HepG2 (cell line): ENCODE measurements around the gene CCDC85C. TPM values are rescaled to one million over a fixed set of nuclear protein-coding genes. Genes with fewer than 3 reads are reported as not detected.

ENCODE experiments used
- KDM3A ChIP-seq: IDR thresholded peaks from 2 replicates; pipeline ENCODE4 v1.6.1; 2018; ENCODE audit warnings: low read depth, missing compliant biosample characterization
- MED1 ChIP-seq: sonication (generic); formaldehyde crosslinking; IDR thresholded peaks from 2 replicates; pipeline ENCODE4 v1.4.0; 2020; ENCODE audit warnings: missing genetic modification reagents
- ZNF616 ChIP-seq: sonication (generic); formaldehyde crosslinking; IDR thresholded peaks from 2 replicates; pipeline ENCODE4 v1.5.0; 2020; ENCODE audit warnings: low read depth, mild to moderate bottlenecking, missing genetic modification reagents
- ZNF619 ChIP-seq: sonication (generic); formaldehyde crosslinking; IDR thresholded peaks from 2 replicates; pipeline ENCODE4 v1.4.0; 2020; ENCODE audit warnings: mild to moderate bottlenecking, missing genetic modification reagents
- ZNF766 ChIP-seq: sonication (generic); formaldehyde crosslinking; IDR thresholded peaks from 2 replicates; pipeline ENCODE4 v1.5.0; 2020; ENCODE audit warnings: missing genetic modification reagents, borderline replicate concordance
- polyA plus RNA-seq, 8 experiments: library from polyadenylated mRNA; depleted of rRNA in 3 of 8; stranded (reverse) in 7 of 8; unstranded in 1 of 8; fragments of >200 nt; fragmentation: Illumina TruSeq in 4 of 8; extraction: Trizol in 4 of 8; gene quantifications; 2 replicates each; pipeline versions ENCODE4 v1.2.1 to v1.2.3, GENCODE V29; 2011 to 2016; ENCODE audit warnings: low read depth in 4 of 8, missing spikeins in 1 of 8, mixed read lengths in 1 of 8; ENCODE audit not compliant: insufficient read depth in 1 of 8
- total RNA-seq, 5 experiments: library from RNA; depleted of rRNA; stranded (reverse); fragments of >200 nt; fragmentation: Illumina TruSeq; extraction: Trizol; gene quantifications; 2 replicates each; pipeline ENCODE4 v1.2.3, GENCODE V29; 2016; ENCODE audit warnings: low read depth in 1 of 5
- TF ChIP-seq, protein P1 (sequence below): sonication (generic); formaldehyde crosslinking; IDR thresholded peaks from 2 replicates; pipeline ENCODE4 v1.4.0; 2020; ENCODE audit warnings: mild to moderate bottlenecking, missing genetic modification reagents
- TF ChIP-seq, protein P2 (sequence below): sonication (generic); formaldehyde crosslinking; IDR thresholded peaks from 2 replicates; pipeline ENCODE4 v1.4.0; 2020; ENCODE audit warnings: mild to moderate bottlenecking, missing genetic modification reagents
- TF ChIP-seq, protein P3 (sequence below): sonication (generic); formaldehyde crosslinking; IDR thresholded peaks from 2 replicates; pipeline ENCODE4 v1.8.1; 2022; ENCODE audit warnings: low read depth, mild to moderate bottlenecking, missing genetic modification reagents
- TF ChIP-seq, protein P4 (sequence below): sonication (generic); formaldehyde crosslinking; IDR thresholded peaks from 2 replicates; pipeline ENCODE4 v1.8.0; 2022; ENCODE audit warnings: mild to moderate bottlenecking, missing genetic modification reagents; ENCODE audit not compliant: insufficient replicate concordance

Gene CCDC85C
- total and polyA plus RNA-seq, 2 of the 13 experiments (the other 11 are each of a cell fraction or from before 2014, with no cell fraction given) = 18.8 to 43.8 TPM

DNA sequence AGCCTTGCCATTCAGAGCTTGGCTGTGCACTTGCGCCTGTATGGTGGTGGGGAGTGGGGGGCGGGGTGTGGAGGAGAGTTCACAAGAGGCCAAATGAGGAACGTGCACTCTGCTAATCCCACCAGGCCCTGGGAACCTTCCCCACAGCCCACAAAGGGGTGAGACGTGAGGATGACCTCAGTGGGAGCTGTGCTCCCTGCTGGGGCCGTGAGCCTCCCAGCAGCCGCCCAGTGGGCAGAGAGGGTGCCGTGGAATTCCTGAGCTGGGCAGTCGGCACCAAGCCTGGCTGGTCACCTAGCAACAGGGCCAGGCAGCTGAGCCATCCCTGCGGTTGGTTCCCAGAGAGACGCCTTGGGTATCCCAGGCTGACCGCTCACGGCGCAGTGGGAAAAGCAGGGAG, 69.1 kb downstream of the CCDC85C start (continued):
- TF ChIP-seq, protein P1, sequence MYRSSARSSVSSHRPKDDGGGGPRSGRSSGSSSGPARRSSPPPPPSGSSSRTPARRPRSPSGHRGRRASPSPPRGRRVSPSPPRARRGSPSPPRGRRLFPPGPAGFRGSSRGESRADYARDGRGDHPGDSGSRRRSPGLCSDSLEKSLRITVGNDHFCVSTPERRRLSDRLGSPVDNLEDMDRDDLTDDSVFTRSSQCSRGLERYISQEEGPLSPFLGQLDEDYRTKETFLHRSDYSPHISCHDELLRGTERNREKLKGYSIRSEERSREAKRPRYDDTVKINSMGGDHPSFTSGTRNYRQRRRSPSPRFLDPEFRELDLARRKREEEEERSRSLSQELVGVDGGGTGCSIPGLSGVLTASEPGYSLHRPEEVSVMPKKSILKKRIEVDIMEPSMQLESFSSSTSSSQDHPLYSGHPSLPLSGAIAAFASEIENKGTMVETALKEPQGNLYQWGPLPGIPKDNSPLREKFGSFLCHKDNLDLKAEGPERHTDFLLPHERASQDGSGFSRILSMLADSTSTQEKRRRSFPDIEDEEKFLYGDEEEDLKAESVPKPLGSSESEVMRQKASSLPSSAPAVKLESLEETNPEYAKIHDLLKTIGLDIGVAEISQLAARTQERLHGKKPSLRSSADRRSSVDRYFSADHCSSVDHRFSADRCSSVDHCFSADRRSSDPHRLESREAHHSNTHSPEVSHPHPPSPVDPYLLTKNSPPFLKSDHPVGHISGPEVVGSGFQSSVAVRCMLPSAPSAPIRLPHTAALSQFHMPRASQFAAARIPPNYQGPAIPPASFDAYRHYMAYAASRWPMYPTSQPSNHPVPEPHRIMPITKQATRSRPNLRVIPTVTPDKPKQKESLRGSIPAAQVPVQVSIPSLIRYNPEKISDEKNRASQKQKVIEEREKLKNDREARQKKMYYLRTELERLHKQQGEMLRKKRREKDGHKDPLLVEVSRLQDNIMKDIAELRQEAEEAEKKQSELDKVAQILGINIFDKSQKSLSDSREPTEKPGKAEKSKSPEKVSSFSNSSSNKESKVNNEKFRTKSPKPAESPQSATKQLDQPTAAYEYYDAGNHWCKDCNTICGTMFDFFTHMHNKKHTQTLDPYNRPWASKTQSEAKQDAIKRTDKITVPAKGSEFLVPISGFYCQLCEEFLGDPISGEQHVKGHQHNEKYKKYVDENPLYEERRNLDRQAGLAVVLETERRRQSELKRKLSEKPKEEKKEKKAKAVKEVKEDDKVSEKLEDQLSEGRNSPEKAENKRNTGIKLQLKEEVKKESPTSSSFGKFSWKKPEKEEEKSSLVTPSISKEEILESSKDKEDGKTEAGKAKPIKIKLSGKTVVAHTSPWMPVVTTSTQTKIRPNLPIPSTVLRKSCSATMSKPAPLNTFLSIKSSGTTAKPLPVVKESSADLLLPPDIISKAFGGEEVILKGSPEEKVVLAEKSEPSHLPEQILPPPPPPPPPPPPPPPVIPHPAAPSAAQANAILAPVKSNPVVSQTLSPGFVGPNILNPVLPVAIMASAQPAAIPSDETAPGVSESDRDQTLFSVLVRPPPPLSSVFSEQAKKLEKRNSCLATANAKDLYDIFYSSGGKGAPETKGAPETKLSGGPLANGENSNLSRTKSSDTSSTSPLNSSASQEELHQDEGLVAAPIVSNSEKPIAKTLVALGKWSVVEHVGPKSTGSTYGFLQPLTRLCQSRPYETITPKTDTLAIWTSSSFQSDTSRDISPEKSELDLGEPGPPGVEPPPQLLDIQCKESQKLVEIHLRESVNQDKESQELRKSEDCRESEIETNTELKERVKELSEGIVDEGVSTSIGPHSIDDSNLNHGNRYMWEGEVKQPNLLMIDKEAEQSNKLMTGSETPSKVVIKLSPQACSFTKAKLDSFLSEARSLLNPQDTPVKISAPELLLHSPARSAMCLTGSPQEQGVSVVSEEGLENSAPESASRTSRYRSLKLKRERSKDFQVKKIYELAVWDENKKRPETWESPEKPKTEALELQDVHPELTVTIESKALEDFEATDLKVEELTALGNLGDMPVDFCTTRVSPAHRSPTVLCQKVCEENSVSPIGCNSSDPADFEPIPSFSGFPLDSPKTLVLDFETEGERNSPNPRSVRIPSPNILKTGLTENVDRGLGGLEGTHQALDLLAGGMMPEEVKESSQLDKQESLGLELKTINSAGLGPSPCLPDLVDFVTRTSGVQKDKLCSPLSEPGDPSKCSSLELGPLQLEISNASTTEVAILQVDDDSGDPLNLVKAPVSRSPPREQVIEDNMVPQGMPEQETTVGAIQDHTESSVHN (CRISPR knock-in tag) = no peak
- TF ChIP-seq KDM3A (CRISPR knock-in tag) = no peak
- no peak for TF ChIP-seq MED1 (CRISPR knock-in tag)
- TF ChIP-seq, protein P2, sequence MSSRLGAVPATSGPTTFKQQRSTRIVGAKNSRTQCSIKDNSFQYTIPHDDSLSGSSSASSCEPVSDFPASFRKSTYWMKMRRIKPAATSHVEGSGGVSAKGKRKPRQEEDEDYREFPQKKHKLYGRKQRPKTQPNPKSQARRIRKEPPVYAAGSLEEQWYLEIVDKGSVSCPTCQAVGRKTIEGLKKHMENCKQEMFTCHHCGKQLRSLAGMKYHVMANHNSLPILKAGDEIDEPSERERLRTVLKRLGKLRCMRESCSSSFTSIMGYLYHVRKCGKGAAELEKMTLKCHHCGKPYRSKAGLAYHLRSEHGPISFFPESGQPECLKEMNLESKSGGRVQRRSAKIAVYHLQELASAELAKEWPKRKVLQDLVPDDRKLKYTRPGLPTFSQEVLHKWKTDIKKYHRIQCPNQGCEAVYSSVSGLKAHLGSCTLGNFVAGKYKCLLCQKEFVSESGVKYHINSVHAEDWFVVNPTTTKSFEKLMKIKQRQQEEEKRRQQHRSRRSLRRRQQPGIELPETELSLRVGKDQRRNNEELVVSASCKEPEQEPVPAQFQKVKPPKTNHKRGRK (CRISPR knock-in tag) = no peak
- TF ChIP-seq ZNF616 = no peak
- TF ChIP-seq, protein P3, sequence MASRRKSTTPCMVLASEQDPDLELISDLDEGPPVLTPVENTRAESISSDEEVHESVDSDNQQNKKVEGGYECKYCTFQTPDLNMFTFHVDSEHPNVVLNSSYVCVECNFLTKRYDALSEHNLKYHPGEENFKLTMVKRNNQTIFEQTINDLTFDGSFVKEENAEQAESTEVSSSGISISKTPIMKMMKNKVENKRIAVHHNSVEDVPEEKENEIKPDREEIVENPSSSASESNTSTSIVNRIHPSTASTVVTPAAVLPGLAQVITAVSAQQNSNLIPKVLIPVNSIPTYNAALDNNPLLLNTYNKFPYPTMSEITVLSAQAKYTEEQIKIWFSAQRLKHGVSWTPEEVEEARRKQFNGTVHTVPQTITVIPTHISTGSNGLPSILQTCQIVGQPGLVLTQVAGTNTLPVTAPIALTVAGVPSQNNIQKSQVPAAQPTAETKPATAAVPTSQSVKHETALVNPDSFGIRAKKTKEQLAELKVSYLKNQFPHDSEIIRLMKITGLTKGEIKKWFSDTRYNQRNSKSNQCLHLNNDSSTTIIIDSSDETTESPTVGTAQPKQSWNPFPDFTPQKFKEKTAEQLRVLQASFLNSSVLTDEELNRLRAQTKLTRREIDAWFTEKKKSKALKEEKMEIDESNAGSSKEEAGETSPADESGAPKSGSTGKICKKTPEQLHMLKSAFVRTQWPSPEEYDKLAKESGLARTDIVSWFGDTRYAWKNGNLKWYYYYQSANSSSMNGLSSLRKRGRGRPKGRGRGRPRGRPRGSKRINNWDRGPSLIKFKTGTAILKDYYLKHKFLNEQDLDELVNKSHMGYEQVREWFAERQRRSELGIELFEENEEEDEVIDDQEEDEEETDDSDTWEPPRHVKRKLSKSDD = no peak
- TF ChIP-seq, protein P4, sequence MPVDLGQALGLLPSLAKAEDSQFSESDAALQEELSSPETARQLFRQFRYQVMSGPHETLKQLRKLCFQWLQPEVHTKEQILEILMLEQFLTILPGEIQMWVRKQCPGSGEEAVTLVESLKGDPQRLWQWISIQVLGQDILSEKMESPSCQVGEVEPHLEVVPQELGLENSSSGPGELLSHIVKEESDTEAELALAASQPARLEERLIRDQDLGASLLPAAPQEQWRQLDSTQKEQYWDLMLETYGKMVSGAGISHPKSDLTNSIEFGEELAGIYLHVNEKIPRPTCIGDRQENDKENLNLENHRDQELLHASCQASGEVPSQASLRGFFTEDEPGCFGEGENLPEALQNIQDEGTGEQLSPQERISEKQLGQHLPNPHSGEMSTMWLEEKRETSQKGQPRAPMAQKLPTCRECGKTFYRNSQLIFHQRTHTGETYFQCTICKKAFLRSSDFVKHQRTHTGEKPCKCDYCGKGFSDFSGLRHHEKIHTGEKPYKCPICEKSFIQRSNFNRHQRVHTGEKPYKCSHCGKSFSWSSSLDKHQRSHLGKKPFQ (CRISPR knock-in tag) = no peak
- no peak for TF ChIP-seq ZNF619
- TF ChIP-seq ZNF766 (CRISPR knock-in tag) = no peak
